ENCODE measurements around the gene GNGT2.

The GNGT2 gene

GRCh38 chr17:49191917-49192741 lies 18.2 kb downstream of the GNGT2 start (continued):
- peak; percentile 91 for TF ChIP-seq ZNF148 (tag by site-specific recombination; IDR thresholded peaks at IDR 0.05; ENCODE audit: borderline replicate concordance)
- TF ChIP-seq ZNF510 (tag by site-specific recombination; IDR thresholded peaks at IDR 0.05; ENCODE audit: insufficient replicate concordance), result no peak
- peak; percentile 88; the same call in 1 of the 2 replicates for TF ChIP-seq ZNF785 (tag by site-specific recombination; IDR thresholded peaks at IDR 0.05)
- no peak for TF ChIP-seq ZNF140 (tag by site-specific recombination; IDR thresholded peaks at IDR 0.05)
- no peak for TF ChIP-seq ZNF175 (tag by site-specific recombination; IDR thresholded peaks at IDR 0.05)
- TF ChIP-seq ZNF639 (tag by site-specific recombination; IDR thresholded peaks at IDR 0.05), result peak; percentile 82
- TF ChIP-seq KLF17 (tag by site-specific recombination; IDR thresholded peaks at IDR 0.05), result peak; percentile 91; the same call in 1 of the 2 replicates
- peak; percentile 18; the same call in 1 of the 2 replicates for TF ChIP-seq ZNF664 (tag by site-specific recombination; IDR thresholded peaks at IDR 0.05)
- no peak for TF ChIP-seq ZNF571 (tag by site-specific recombination; IDR thresholded peaks at IDR 0.05)
- TF ChIP-seq ZNF394 (tag by site-specific recombination; IDR thresholded peaks at IDR 0.05; ENCODE audit: borderline replicate concordance), result peak; percentile 66; the same call in 1 of the 2 replicates
- TF ChIP-seq ZNF521 (tag by site-specific recombination; IDR thresholded peaks at IDR 0.05), result no peak
- TF ChIP-seq ZNF555 (tag by site-specific recombination; conservative IDR thresholded peaks at IDR 0.05), result no peak
- no peak for TF ChIP-seq ZNF670 (tag by site-specific recombination; IDR thresholded peaks at IDR 0.05; ENCODE audit: low read depth)
- 0 out of 2 replicates have a peak, but pooled peaks have one; percentile 21 for TF ChIP-seq ZFP3 (tag by site-specific recombination; IDR thresholded peaks at IDR 0.05; ENCODE audit: low read depth)
- no peak for TF ChIP-seq ZNF239 (tag by site-specific recombination; IDR thresholded peaks at IDR 0.05)
- no peak for TF ChIP-seq ZNF677 (tag by site-specific recombination; IDR thresholded peaks at IDR 0.05)
- no peak for TF ChIP-seq ZNF157 (tag by site-specific recombination; IDR thresholded peaks at IDR 0.05)
- no peak for TF ChIP-seq ZNF138 (tag by site-specific recombination; IDR thresholded peaks at IDR 0.05; ENCODE audit: borderline replicate concordance)
- peak; percentile 97 for TF ChIP-seq PATZ1 (tag by site-specific recombination; IDR thresholded peaks at IDR 0.05)
- TF ChIP-seq ZNF626 (tag by site-specific recombination; IDR thresholded peaks at IDR 0.05), result no peak
- no peak for TF ChIP-seq ZNF791 (tag by site-specific recombination; IDR thresholded peaks at IDR 0.05)
- TF ChIP-seq ZSCAN5A (tag by site-specific recombination; IDR thresholded peaks at IDR 0.05), result peak; percentile 66; the same call in 1 of the 2 replicates
- TF ChIP-seq ZIC2 (tag by site-specific recombination; IDR thresholded peaks at IDR 0.05), result peak; percentile 92
- peak; percentile 57 for TF ChIP-seq ZNF596 (tag by site-specific recombination; IDR thresholded peaks at IDR 0.05)
- peak; percentile 96 for TF ChIP-seq ZNF2 (tag by site-specific recombination; IDR thresholded peaks at IDR 0.05)
- TF ChIP-seq ZNF16 (tag by site-specific recombination; IDR thresholded peaks at IDR 0.05; ENCODE audit: low read depth), result no peak
- peak; percentile 87 for TF ChIP-seq MZF1 (tag by site-specific recombination; IDR thresholded peaks at IDR 0.05; ENCODE audit: borderline replicate concordance)
- no peak for TF ChIP-seq ZNF747 (tag by site-specific recombination; IDR thresholded peaks at IDR 0.05)
- TF ChIP-seq ZNF350 (tag by site-specific recombination; IDR thresholded peaks at IDR 0.05), result no peak
- 0 out of 2 replicates have a peak, but pooled peaks have one; percentile 10 for TF ChIP-seq ZBTB1 (tag by site-specific recombination; IDR thresholded peaks at IDR 0.05)
- no peak for TF ChIP-seq ZNF292 (tag by site-specific recombination; IDR thresholded peaks at IDR 0.05; ENCODE audit: borderline replicate concordance, low read depth)
- TF ChIP-seq ZNF112 (tag by site-specific recombination; IDR thresholded peaks at IDR 0.05), result no peak

Measured in HEK293 (cell line).